A673 (cell line): ENCODE data around the gene GSTA2.
"Not testable (repeated sequence)": the region's sequence is repeated elsewhere in the genome, so short reads cannot be mapped to it uniquely, and the experiment has no call there.

Experiments
- EZH2 ChIP-seq: fragments of 200-600 bp; sonication (generic); IDR thresholded peaks from 2 replicates; pipeline ENCODE4 v1.6.1; 2017; ENCODE audit warnings: borderline replicate concordance, low read depth, mild to moderate bottlenecking, mixed read lengths, antibody characterized with exemption, low read length; ENCODE audit not compliant: poor library complexity, severe bottlenecking
- TF ChIP-seq, protein P1 (sequence below): fragments of 300-800, 200-600 bp; sonication (generic); conservative IDR thresholded peaks from 2 replicates; pipeline ENCODE4 v1.5.1; 2017; ENCODE audit warnings: low read depth, mild to moderate bottlenecking, antibody characterized with exemption, low read length, moderate library complexity, mixed read lengths

DNA sequence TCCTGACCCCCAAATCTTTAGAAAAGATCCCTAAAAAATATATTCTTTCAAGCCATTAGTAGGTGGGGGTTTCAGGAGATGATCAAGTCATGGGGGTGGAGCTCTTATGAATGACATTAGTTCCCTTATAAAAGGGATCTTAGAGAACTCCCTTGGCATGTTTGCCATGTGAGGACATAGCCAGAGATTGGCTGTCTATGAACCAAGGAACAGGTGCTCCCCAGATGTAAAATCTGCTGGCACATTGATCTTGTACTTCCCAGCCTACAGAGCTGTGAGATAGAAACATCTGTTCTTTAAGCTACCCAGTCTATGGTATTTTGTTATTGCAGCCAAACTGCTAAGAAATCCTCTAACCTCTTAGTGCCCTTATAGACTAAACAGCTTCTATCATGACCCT lies 4.4 kb upstream of the GSTA2 start:
- TF ChIP-seq, protein P1, sequence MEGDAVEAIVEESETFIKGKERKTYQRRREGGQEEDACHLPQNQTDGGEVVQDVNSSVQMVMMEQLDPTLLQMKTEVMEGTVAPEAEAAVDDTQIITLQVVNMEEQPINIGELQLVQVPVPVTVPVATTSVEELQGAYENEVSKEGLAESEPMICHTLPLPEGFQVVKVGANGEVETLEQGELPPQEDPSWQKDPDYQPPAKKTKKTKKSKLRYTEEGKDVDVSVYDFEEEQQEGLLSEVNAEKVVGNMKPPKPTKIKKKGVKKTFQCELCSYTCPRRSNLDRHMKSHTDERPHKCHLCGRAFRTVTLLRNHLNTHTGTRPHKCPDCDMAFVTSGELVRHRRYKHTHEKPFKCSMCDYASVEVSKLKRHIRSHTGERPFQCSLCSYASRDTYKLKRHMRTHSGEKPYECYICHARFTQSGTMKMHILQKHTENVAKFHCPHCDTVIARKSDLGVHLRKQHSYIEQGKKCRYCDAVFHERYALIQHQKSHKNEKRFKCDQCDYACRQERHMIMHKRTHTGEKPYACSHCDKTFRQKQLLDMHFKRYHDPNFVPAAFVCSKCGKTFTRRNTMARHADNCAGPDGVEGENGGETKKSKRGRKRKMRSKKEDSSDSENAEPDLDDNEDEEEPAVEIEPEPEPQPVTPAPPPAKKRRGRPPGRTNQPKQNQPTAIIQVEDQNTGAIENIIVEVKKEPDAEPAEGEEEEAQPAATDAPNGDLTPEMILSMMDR, result not testable (repeated sequence)
- not testable (repeated sequence) for TF ChIP-seq EZH2
